HL-60 (cell line): Measurements from ENCODE around the gene DCTN2.
"Not testable (repeated sequence)": the region's sequence is repeated elsewhere in the genome, so short reads cannot be mapped to it uniquely, and the experiment has no call there.

Experiments
- DNase-seq, 2 experiments: peaks; one replicate each; pipeline ENCODE4 v3.0.0-alpha.2; 2010 to 2020; ENCODE audit warnings: low read depth in 1 of 2, low spot score in 1 of 2
- H3K27ac ChIP-seq: fragments of 250-450 bp; sonication (Bioruptor Pico); replicated peaks from 2 replicates; pipeline ENCODE4 v1.5.1; 2020; ENCODE audit warnings: mild to moderate bottlenecking, moderate library complexity
- H3K27me3 ChIP-seq: fragments of 250-450 bp; sonication (Bioruptor Pico); 2 replicates; pipeline ENCODE4 v1.5.1; 2021; ENCODE audit warnings: mild to moderate bottlenecking, moderate library complexity; ENCODE audit not compliant: insufficient read depth, poor library complexity, severe bottlenecking
- H3K4me3 ChIP-seq: replicated peaks from 2 replicates; pipeline ENCODE4 v1.5.1; 2011; ENCODE audit warnings: mild to moderate bottlenecking, control low read depth, low read length; ENCODE audit not compliant: insufficient read depth
- CTCF ChIP-seq: IDR thresholded peaks from one replicate; pipeline ENCODE4 v1.5.1; 2011; ENCODE audit warnings: low read length, control low read depth, inconsistent platforms; ENCODE audit not compliant: insufficient read depth
- GABPA ChIP-seq: IDR thresholded peaks from 2 replicates; pipeline ENCODE4 v1.6.1; 2012; ENCODE audit warnings: low read depth
- POLR2AphosphoS5 ChIP-seq: IDR thresholded peaks from 2 replicates; pipeline ENCODE4 v1.6.1; 2012; ENCODE audit warnings: low read depth
- SPI1 ChIP-seq: IDR thresholded peaks from 2 replicates; pipeline ENCODE4 v1.6.1; 2012; ENCODE audit warnings: low read depth, mild to moderate bottlenecking, borderline replicate concordance
- TF ChIP-seq, protein P1 (sequence below): IDR thresholded peaks from 2 replicates; pipeline ENCODE4 v1.6.1; 2012; ENCODE audit warnings: low read depth; ENCODE audit not compliant: insufficient replicate concordance

DCTN2 gene

GRCh38 chr12:57502311-57502969 lies 44.6 kb downstream of the DCTN2 start:
- not testable (repeated sequence) for H3K27ac ChIP-seq, DNase-seq, H3K4me3 ChIP-seq, H3K27me3 ChIP-seq

DNA sequence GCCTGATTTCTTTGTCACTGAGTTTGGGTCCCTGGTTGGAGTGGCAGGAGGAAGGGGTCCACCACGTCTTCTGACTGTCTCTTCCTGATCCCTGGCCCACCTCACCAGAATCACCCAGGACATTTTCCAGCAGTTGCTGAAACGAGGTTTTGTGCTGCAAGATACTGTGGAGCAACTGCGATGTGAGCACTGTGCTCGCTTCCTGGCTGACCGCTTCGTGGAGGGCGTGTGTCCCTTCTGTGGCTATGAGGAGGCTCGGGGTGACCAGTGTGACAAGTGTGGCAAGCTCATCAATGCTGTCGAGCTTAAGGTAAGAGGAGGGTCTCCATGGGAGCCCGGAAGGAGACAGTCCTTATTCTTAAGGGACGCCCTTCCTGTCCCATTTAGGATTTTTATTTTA lies 46.8 kb downstream of the DCTN2 start:
- Histone ChIP-seq H3K4me3 (no peak overlapping the region), H3K27ac (no peak overlapping the region), H3K27me3 (no peaks in the 10 kb centered on the region)
- no peak for TF ChIP-seq POLR2AphosphoS5
- TF ChIP-seq, protein P1, sequence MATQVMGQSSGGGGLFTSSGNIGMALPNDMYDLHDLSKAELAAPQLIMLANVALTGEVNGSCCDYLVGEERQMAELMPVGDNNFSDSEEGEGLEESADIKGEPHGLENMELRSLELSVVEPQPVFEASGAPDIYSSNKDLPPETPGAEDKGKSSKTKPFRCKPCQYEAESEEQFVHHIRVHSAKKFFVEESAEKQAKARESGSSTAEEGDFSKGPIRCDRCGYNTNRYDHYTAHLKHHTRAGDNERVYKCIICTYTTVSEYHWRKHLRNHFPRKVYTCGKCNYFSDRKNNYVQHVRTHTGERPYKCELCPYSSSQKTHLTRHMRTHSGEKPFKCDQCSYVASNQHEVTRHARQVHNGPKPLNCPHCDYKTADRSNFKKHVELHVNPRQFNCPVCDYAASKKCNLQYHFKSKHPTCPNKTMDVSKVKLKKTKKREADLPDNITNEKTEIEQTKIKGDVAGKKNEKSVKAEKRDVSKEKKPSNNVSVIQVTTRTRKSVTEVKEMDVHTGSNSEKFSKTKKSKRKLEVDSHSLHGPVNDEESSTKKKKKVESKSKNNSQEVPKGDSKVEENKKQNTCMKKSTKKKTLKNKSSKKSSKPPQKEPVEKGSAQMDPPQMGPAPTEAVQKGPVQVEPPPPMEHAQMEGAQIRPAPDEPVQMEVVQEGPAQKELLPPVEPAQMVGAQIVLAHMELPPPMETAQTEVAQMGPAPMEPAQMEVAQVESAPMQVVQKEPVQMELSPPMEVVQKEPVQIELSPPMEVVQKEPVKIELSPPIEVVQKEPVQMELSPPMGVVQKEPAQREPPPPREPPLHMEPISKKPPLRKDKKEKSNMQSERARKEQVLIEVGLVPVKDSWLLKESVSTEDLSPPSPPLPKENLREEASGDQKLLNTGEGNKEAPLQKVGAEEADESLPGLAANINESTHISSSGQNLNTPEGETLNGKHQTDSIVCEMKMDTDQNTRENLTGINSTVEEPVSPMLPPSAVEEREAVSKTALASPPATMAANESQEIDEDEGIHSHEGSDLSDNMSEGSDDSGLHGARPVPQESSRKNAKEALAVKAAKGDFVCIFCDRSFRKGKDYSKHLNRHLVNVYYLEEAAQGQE, result no peak
- no peak for TF ChIP-seq CTCF
- no peak for TF ChIP-seq SPI1
- TF ChIP-seq GABPA, result no peak
- no peak for DNase-seq

DNA sequence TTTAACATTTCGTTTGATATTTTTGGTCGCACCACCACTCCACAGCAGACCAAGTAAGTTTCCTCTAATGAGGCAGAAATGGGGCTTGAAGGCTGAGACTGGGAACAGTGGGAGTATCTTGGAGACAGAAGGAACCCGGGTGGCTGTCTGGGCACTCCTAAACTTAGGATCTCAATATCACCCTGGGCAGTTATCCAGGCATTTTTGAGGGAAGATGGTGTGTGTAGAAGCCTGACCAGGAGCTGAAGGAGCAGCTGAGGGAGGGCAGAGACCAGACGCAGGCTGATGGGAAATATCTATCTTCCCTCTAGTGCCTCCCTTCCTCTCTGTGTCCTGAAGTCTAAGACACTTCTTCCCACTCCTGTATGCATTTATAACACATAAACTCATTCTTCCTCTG lies 48.4 kb downstream of the DCTN2 start:
- no peaks in the 10 kb centered on the region for H3K27me3 ChIP-seq
- no peak for DNase-seq
- H3K4me3 ChIP-seq, result no peak overlapping the region
- TF ChIP-seq SPI1 (no peak), CTCF (no peak), POLR2AphosphoS5 (no peak), GABPA (no peak)
- TF ChIP-seq, protein P1, result no peak
- H3K27ac ChIP-seq, result no peak overlapping the region

- TF ChIP-seq GABPA (no peak), POLR2AphosphoS5 (no peak), CTCF (no peak), SPI1 (no peak)
- TF ChIP-seq, protein P1, result no peak
- no peak overlapping the region for H3K4me3 ChIP-seq
- no peak overlapping the region for H3K27ac ChIP-seq
- DNase-seq, result no peak
- H3K27me3 ChIP-seq, result no peaks in the 10 kb centered on the region
Measured at GRCh38 chr12:57498132-57498502, 48.9 kb downstream of the DCTN2 start.
